Thymus (tissue), 11 donors: Measurements from ENCODE around the gene ZFP90. TPM values are rescaled to one million over a fixed set of nuclear protein-coding genes. Genes with fewer than 3 reads are reported as not detected.

Experiments used
- DNase-seq, 9 donors: peaks; one replicate each; pipeline ENCODE4 v3.0.0-alpha.2; 2013; ENCODE audit warnings: low spot score in 9 of 9, low read depth in 6 of 9, missing footprints in 1 of 9
- H3K27ac ChIP-seq, 2 donors: one replicate each; pipeline ENCODE4 v1.5.1; 2013; ENCODE audit warnings: control low read depth in 1 of 2, low read depth in 1 of 2, low read length in 1 of 2, mild to moderate bottlenecking in 1 of 2, moderate library complexity in 1 of 2
- H3K27me3 ChIP-seq, 2 donors: one replicate each; pipeline ENCODE4 v1.5.1; 2013; ENCODE audit warnings: low read length in 1 of 2; ENCODE audit not compliant: control insufficient read depth in 2 of 2, insufficient read depth in 1 of 2
- H3K36me3 ChIP-seq, 2 donors: one replicate each; pipeline ENCODE4 v1.5.1; 2013; ENCODE audit warnings: low read length in 1 of 2, mild to moderate bottlenecking in 1 of 2, moderate library complexity in 1 of 2; ENCODE audit not compliant: control insufficient read depth in 2 of 2, insufficient read depth in 2 of 2
- H3K4me1 ChIP-seq, 2 donors: one replicate each; pipeline ENCODE4 v1.5.1; 2013; ENCODE audit warnings: low read length in 2 of 2; ENCODE audit not compliant: control insufficient read depth in 2 of 2, insufficient read depth in 2 of 2
- H3K4me3 ChIP-seq, 2 donors: one replicate each; pipeline ENCODE4 v1.5.1; 2013; ENCODE audit warnings: low read length in 2 of 2, control low read depth in 1 of 2, mild to moderate bottlenecking in 1 of 2
- H3K9me3 ChIP-seq, 2 donors: one replicate each; pipeline ENCODE4 v1.5.1; 2013; ENCODE audit warnings: low read length in 1 of 2, mild to moderate bottlenecking in 1 of 2; ENCODE audit not compliant: control insufficient read depth in 2 of 2, insufficient read depth in 1 of 2
- WGBS: extraction: QIAGEN DNeasy Blood & Tissue Kit; methylation state at CpG from one replicate; pipeline ENCODE4 v1.1.7; 2013; 5-methylcytosine and 5-hydroxymethylcytosine counted together
- polyA plus RNA-seq: library from polyadenylated mRNA; stranded (reverse); fragments of 200-250 nt; gene quantifications from one replicate; pipeline ENCODE4 v1.2.3, GENCODE V29; 2013
- total RNA-seq: library from RNA; stranded (reverse); fragments of 120-200 nt; gene quantifications from one replicate; pipeline ENCODE4 v1.2.4, GENCODE V29; 2013
- donor health status: healthy.

Gene ZFP90
- total and polyA plus RNA-seq, 2 donors = 13.8 to 17.9 TPM

DNA sequence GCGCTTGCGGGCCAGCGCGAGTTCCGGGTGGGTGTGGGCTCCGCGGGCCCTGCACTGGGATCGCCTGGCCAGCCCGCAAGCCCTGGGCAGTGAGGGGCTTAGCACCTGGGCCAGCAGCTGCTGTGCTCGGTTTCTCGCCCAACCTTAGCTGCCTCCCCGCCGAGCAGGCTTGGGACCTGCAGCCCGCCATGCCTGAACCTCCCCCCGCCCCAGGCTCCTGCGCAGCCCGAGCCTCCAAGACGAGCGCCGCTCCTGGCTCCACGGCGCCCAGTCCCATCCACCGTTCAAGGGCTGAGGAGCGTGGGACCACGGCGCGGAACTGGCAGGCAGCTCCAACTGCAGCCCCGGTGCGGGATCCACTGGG, 12.3 kb upstream of the ZFP90 start:
- H3K27me3 ChIP-seq = no peaks in the 10 kb centered on the region
- WGBS = 98% methylated on average over 29 of the region's 29 CpGs
- no peak for DNase-seq

DNA sequence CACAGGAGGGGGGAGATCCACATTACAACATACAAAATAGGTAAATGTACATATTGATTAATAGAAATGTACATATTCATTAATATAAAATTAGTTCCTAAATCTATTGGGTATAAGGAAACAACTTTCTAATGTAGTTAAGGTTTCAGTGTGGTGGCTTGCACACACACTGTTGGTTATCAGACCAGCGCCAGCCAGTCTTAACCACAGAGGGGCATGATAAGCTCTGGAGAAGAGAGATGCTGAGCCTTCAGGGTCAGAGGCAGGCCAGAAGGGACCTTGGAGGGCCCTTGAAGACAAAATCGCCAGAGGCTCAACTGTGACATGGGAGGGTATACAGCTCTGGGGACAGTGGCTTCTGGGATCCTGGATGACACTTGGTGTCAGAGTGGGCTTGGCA, 10.9 kb upstream of the ZFP90 start:
- 71% methylated on average over 2 of the region's 2 CpGs for WGBS
- DNase-seq = no peak
- H3K4me3 ChIP-seq = no peak overlapping the region

More for the DNA sequence above, 12.3 kb upstream of the ZFP90 start:
- peaks cover 0 to 11% of the 10 kb centered on the region in 2 donors for H3K9me3 ChIP-seq
- no peak overlapping the region for H3K27ac ChIP-seq
- peaks cover 10 to 21% of the 10 kb centered on the region in 2 donors for H3K4me1 ChIP-seq
- no peak overlapping the region for H3K4me3 ChIP-seq
- H3K36me3 ChIP-seq = no peaks in the 10 kb centered on the region

DNA sequence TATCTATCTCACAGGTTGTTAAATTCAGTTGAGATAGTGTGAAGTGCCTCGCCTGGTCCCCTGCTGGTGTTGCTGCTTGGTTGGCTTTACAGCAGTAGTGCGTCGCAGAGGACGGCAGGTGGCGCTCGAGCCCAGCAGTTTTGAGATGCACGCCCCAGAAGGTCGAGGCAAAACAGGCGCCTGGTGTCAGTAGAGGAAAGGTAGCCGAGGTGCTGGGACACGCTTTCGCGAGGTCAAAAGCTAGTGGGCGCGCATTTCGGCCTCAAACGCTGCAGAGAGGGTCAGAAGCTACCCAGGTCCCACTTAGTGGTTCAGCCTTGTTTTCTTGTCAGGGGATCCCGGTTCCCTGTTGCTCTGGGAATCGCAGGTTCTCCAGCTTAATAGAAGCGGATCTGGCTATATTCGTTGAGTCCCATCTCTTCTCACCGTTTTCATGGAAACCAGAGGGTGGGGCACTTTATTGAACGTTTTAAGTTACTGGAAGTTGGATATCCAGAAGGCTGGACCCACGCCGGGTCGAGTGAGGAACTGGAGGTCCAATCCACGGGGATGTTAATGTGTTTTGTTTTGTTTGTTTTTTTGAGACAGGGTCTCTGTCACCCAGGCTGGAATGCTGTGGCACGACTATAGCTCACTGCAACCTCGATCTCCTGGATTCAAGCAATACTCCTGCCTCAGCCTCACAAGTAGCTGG, 10.3 kb upstream of the ZFP90 start:
- no peaks in the 10 kb centered on the region for H3K36me3 ChIP-seq
- H3K4me3 ChIP-seq = no peak overlapping the region
- 23% methylated on average over 29 of the region's 29 CpGs for WGBS
- peaks cover 0 to 13% of the 10 kb centered on the region in 2 donors for H3K9me3 ChIP-seq
- H3K27ac ChIP-seq = no peak overlapping the region
- H3K27me3 ChIP-seq = no peaks in the 10 kb centered on the region
- H3K4me1 ChIP-seq = peaks cover 10 to 21% of the 10 kb centered on the region in 2 donors
- DNase-seq = peak; percentile 73 to 94 (median 88)

More for the DNA sequence above, 10.9 kb upstream of the ZFP90 start:
- peaks cover 0 to 11% of the 10 kb centered on the region in 2 donors for H3K9me3 ChIP-seq
- H3K36me3 ChIP-seq = no peaks in the 10 kb centered on the region
- peaks cover 10 to 21% of the 10 kb centered on the region in 2 donors for H3K4me1 ChIP-seq
- no peak overlapping the region for H3K27ac ChIP-seq
- no peaks in the 10 kb centered on the region for H3K27me3 ChIP-seq

- Histone ChIP-seq H3K4me1 (peaks cover 10 to 21% of the 10 kb centered on the region in 2 donors), H3K9me3 (peaks cover 0 to 13% of the 10 kb centered on the region in 2 donors), H3K4me3 (peak overlapping the region; percentile 53 to 55), H3K27me3 (no peaks in the 10 kb centered on the region), H3K27ac (no peak overlapping the region), H3K36me3 (no peaks in the 10 kb centered on the region)
- 25% methylated on average over 13 of the region's 13 CpGs for WGBS
- no peak for DNase-seq
Measured at GRCh38 chr16:68529608-68529930, 9.5 kb upstream of the ZFP90 start.

GRCh38 chr16:68529931-68530701, 9.0 kb upstream of the ZFP90 start:
- Histone ChIP-seq H3K4me1 (peaks cover 10 to 21% of the 10 kb centered on the region in 2 donors), H3K36me3 (no peaks in the 10 kb centered on the region), H3K27me3 (no peaks in the 10 kb centered on the region), H3K9me3 (peaks cover 0 to 13% of the 10 kb centered on the region in 2 donors), H3K27ac (peak overlapping the region; percentile 22 to 36), H3K4me3 (peak overlapping the region; percentile 53 to 55)
- DNase-seq = peak; percentile 60 to 93 (median 82)
- WGBS = 2% methylated on average over 56 of the region's 56 CpGs

DNA sequence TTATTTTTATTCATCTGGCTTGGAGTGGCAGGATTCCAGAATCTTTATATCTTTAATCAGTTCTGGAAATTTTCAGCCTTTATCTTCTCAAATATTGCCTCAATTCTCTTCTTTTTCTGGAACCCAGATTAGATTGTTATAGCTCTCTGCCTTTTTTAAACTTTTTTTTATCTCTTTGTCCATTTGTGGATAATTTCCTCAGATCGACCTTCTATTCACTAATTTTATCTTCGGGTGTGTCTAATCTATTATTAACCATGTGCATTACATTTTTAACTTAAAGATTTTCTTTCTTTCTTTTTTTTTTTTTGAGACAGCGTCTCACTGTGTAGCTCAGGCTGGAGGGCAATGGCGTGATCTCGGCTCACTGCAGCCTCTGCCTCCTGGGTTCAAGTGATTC, 5.2 kb upstream of the ZFP90 start:
- 98% methylated on average over 5 of the region's 5 CpGs for WGBS
- Histone ChIP-seq H3K4me1 (peaks cover 7 to 26% of the 10 kb centered on the region in 2 donors), H3K4me3 (no peak overlapping the region), H3K9me3 (peaks cover 0 to 8% of the 10 kb centered on the region in 2 donors), H3K36me3 (no peaks in the 10 kb centered on the region), H3K27me3 (no peaks in the 10 kb centered on the region), H3K27ac (no peak overlapping the region)
- no peak for DNase-seq

DNA sequence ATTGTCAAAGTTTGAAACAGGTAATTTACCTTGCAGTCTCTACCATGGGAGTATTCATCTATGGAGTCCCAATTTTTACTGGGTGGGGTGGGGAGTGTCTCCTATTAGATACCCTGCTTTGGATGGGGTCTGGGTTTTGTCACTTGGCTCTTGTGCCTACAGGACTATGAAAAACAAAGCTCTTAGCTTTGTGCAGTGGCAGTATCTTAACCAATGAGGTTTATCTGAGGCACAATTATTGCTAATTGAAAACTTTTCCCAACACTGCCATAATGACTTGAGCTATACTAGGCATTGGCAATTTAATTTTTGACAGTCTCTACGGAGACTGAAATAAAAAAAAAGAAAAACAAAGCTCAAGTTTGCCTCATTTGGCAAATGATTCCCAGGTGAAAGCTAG, 3.8 kb upstream of the ZFP90 start:
- H3K4me1 ChIP-seq = peaks cover 12 to 21% of the 10 kb centered on the region in 2 donors
- no peak overlapping the region for H3K27ac ChIP-seq
- DNase-seq = no peak
- no peak overlapping the region for H3K4me3 ChIP-seq
- H3K9me3 ChIP-seq = peaks cover 0 to 2% of the 10 kb centered on the region in 2 donors
- no peaks in the 10 kb centered on the region for H3K36me3 ChIP-seq
- no peaks in the 10 kb centered on the region for H3K27me3 ChIP-seq
- 85% methylated on average over 1 of the region's 1 CpG for WGBS

GRCh38 chr16:68539711-68540239, 684 bp downstream of the ZFP90 start:
- 2% methylated on average over 19 of the region's 19 CpGs for WGBS
- Histone ChIP-seq H3K36me3 (peaks cover 10 to 19% of the 10 kb centered on the region in 2 donors), H3K9me3 (peaks cover 0 to 4% of the 10 kb centered on the region in 2 donors), H3K4me3 (peak overlapping the region; percentile 91 to 98), H3K27ac (peak overlapping the region; percentile 64 to 85), H3K4me1 (peaks cover 6 to 15% of the 10 kb centered on the region in 2 donors), H3K27me3 (no peaks in the 10 kb centered on the region)
- peak in 2 of 9 donors; percentile 36 to 50 for DNase-seq

- H3K27ac ChIP-seq = no peak overlapping the region
- no peaks in the 10 kb centered on the region for H3K27me3 ChIP-seq
- H3K4me3 ChIP-seq = no peak overlapping the region
- peaks cover 32 to 43% of the 10 kb centered on the region in 2 donors for H3K36me3 ChIP-seq
- DNase-seq = peak in 2 of 9 donors; percentile 33 to 48
- peaks cover 9 to 40% of the 10 kb centered on the region in 2 donors for H3K9me3 ChIP-seq
- no peaks in the 10 kb centered on the region for H3K4me1 ChIP-seq
- 69% methylated on average over 4 of the region's 4 CpGs for WGBS
Measured at GRCh38 chr16:68548947-68549346, 9.9 kb downstream of the ZFP90 start.
